HG03354 (cell line): ENCODE measurements around the gene ZNF493.

ENCODE experiments used
- ATAC-seq: cut with Tn5 transposase; IDR thresholded peaks from one replicate; pipeline ENCODE4 v1.9.1; 2021; ENCODE audit warnings: mild to moderate bottlenecking; ENCODE audit not compliant: unreplicated experiment, poor library complexity, severe bottlenecking

ZNF493 gene

GRCh38 chr19:21460686-21461085 is 63.8 kb downstream of the ZNF493 start:
- no peak for ATAC-seq

- ATAC-seq: no peak
Measured at GRCh38 chr19:21462540-21462939, 65.6 kb downstream of the ZNF493 start.

DNA sequence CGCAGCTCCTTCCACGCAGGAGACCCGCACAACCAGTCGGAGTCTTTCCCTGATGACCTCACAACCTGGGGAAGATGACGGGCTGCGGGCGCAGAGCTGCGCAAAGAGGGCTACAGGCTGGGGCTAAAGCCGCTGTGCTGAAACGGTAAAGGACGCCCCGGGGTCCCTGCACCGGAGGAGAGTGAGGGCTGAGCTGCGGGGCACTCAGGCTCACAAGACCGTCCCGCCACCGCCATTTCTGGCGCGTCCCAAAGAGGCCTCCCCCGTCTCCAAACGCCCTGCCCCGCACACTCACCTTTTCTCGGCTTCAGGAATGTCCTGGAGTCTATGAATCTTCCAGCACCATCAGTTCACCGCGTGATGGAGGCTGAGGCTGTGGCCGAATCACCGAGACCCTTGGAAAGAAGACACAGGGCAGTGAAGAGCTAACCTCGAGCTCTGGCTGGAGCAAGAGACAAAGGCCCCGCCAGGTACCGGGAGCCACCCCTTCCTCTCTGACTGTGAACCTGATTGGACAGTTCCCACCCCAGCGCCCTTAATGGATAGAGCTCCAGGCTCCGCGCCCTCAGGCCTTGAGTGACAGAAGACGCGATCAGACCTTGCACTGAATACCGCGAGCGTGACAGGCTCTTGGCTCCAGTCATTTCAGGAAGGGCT is 66.6 kb downstream of the ZNF493 start:
- peak; percentile 86 for ATAC-seq

DNA sequence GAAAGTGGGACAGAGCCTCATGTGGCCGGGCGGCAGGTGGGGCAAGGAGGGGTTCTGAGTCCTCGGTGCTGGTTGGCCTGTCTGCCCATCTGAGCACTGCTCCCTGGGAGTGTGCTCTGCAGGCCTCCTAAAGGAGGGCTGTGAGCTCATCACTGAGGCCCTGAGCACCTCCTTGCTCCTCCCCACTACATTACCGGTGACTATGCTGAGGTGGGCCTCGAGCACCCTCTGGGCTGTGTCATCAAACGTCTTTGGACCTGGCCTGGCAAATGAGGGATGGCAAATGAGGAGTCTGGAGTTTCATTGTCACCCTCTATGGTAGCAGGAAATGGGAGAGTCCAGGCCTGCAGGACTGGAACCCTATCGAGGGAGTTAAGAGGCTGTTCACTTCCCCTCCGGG is 69.7 kb downstream of the ZNF493 start:
- no peak for ATAC-seq

- ATAC-seq: no peak
Measured at GRCh38 chr19:21468791-21469190, 71.9 kb downstream of the ZNF493 start.

DNA sequence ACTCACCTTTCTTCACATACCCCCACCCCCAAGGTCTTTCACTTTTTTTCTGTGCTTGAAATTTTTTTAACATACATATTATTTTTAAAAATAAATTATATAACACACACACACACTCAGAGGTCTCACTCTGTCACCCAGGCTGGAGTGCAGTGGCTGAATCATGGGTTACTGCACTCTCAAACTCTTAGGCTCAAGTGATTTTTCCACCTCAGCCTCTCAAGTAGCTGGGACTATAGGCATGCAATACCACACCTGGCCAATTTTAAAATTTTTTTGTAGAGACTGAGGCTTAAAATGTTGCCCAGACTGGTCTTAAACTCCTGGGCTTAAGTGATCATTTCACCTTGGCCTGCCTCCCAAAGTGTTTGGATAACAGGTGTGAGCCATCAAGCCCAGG is 75.6 kb downstream of the ZNF493 start:
- no peak for ATAC-seq

GRCh38 chr19:21474671-21475181 is 77.8 kb downstream of the ZNF493 start:
- peak; percentile 71 for ATAC-seq
